Stomach (tissue), 9 donors: ENCODE data around the gene SMIM3. TPM values are rescaled to one million over a fixed set of nuclear protein-coding genes. Genes with fewer than 3 reads are reported as not detected.

Source experiments
- DNase-seq, 2 donors: peaks; one replicate each; pipeline versions ENCODE4 v3.0.0 to v3.0.0-alpha.2; 2013 to 2019
- H3K27ac ChIP-seq, 5 donors: fragments of 200-600 bp in 4 of 5; sonication (generic) in 4 of 5; one replicate each; pipeline ENCODE4 v1.5.1; 2013 to 2019; ENCODE audit warnings: mild to moderate bottlenecking in 1 of 5, moderate library complexity in 1 of 5
- H3K27me3 ChIP-seq, 3 donors: fragments of 200-600 bp; sonication (generic); one replicate each; pipeline ENCODE4 v1.5.1; 2017 to 2019; ENCODE audit warnings: mixed run types in 1 of 3
- H3K36me3 ChIP-seq, 4 donors: fragments of 200-600 bp; sonication (generic); 1 replicate in 3 of 4; 2 replicates in 1 of 4; pipeline ENCODE4 v1.5.1; 2016 to 2019
- H3K4me1 ChIP-seq, 4 donors: fragments of 200-600 bp; sonication (generic); one replicate each; pipeline ENCODE4 v1.5.1; 2016 to 2019
- H3K4me3 ChIP-seq, 4 donors: fragments of 200-600 bp; sonication (generic) in 3 of 4; one replicate each; pipeline ENCODE4 v1.5.1; 2016 to 2019; ENCODE audit warnings: mild to moderate bottlenecking in 1 of 4
- H3K9me3 ChIP-seq, 4 donors: fragments of 200-600 bp; sonication (generic); one replicate each; pipeline ENCODE4 v1.5.1; 2016 to 2019
- CTCF ChIP-seq, 7 experiments: fragments of 450-650 bp in 4 of 7; fragments of 200-600 bp in 3 of 7; sonication (generic) in 3 of 7; IDR thresholded peaks; one replicate each; pipeline ENCODE4 v1.5.1; 2016 to 2019; ENCODE audit warnings: antibody characterized with exemption in 7 of 7, control low read depth in 2 of 7, mild to moderate bottlenecking in 1 of 7
- EP300 ChIP-seq: sonication (generic); formaldehyde crosslinking; IDR thresholded peaks from one replicate; pipeline ENCODE4 v1.6.1; 2017; ENCODE audit warnings: antibody characterized with exemption
- POLR2A ChIP-seq, 4 donors: fragments of 450-650 bp; IDR thresholded peaks; one replicate each; pipeline ENCODE4 v1.6.1; 2016; ENCODE audit warnings: antibody characterized with exemption in 4 of 4, control low read depth in 2 of 4, mild to moderate bottlenecking in 1 of 4, moderate library complexity in 1 of 4
- POLR2AphosphoS5 ChIP-seq, 3 donors: sonication (generic); formaldehyde crosslinking; IDR thresholded peaks; one replicate each; pipeline ENCODE4 v1.6.1; 2016; ENCODE audit warnings: antibody characterized with exemption in 3 of 3
- WGBS, 5 donors: extraction: QIAGEN DNeasy Blood & Tissue Kit in 3 of 5; methylation state at CpG; one replicate each; pipeline versions ENCODE4 v1.1.5 to v1.1.7; 2013 to 2018; 5-methylcytosine and 5-hydroxymethylcytosine counted together
- intact Hi-C: fragments of 100-400 bp; cut with DNase I; formaldehyde crosslinking; loops from one replicate; pipeline ENCODE4 v1.15.1; 2023; ENCODE audit warnings: low total_unique reads
- polyA plus RNA-seq, 3 donors: library from polyadenylated mRNA; stranded (reverse); fragments of 200-250 nt; gene quantifications; one replicate each; pipeline ENCODE4 v1.2.3, GENCODE V29; 2013
- total RNA-seq, 5 donors: library from RNA; depleted of rRNA; stranded (reverse); fragments of >200 nt; gene quantifications; one replicate each; pipeline versions ENCODE4 v1.1.0 to v1.2.3, GENCODE V29; 2014 to 2016
- donor health status: healthy with polysubstance abuse.
- donor health status: Bipolar disorder and iron deficiency.
- donor health status: healthy.

SMIM3 gene
- total and polyA plus RNA-seq, 8 donors = 9.9 to 63.8 (median 32.0) TPM

GRCh38 chr5:150750469-150750868 lies 28.1 kb upstream of the SMIM3 start:
- H3K27ac ChIP-seq = peak overlapping the region in 2 of 5 donors; percentile 39 to 77
- TF ChIP-seq CTCF (IDR thresholded peaks at IDR 0.05) = no peak
- TF ChIP-seq POLR2A (IDR thresholded peaks at IDR 0.05) = no peak
- TF ChIP-seq POLR2AphosphoS5 (IDR thresholded peaks at IDR 0.05) = no peak
- TF ChIP-seq EP300 = no peak
- 18 to 43% (median 38%) methylated on average over 2 of the region's 2 CpGs for WGBS, 5 donors
- H3K9me3 ChIP-seq = no peaks in the 10 kb centered on the region
- H3K4me3 ChIP-seq = no peak overlapping the region
- no peak for DNase-seq
- intact Hi-C loops = no loop called here
- peaks cover 17 to 58% (median 49%) of the 10 kb centered on the region in 4 donors for H3K36me3 ChIP-seq
- no peaks in the 10 kb centered on the region for H3K27me3 ChIP-seq
- peaks cover 24 to 67% (median 50%) of the 10 kb centered on the region in 4 donors for H3K4me1 ChIP-seq

GRCh38 chr5:150751096-150751891 lies 27.3 kb upstream of the SMIM3 start:
- peaks cover 24 to 74% (median 55%) of the 10 kb centered on the region in 4 donors for H3K4me1 ChIP-seq
- H3K27ac ChIP-seq = peak overlapping the region in 4 of 5 donors; percentile 2 to 77 (median 38)
- TF ChIP-seq POLR2A (IDR thresholded peaks at IDR 0.05) = no peak
- TF ChIP-seq EP300 = no peak
- no peak for TF ChIP-seq POLR2AphosphoS5 (IDR thresholded peaks at IDR 0.05)
- no peak for TF ChIP-seq CTCF (IDR thresholded peaks at IDR 0.05)
- H3K4me3 ChIP-seq = no peak overlapping the region
- WGBS, 5 donors = 28 to 47% (median 37%) methylated on average over 3 of the region's 3 CpGs
- H3K27me3 ChIP-seq = no peaks in the 10 kb centered on the region
- DNase-seq = no peak
- no peaks in the 10 kb centered on the region for H3K9me3 ChIP-seq
- intact Hi-C loops = no loop called here
- peaks cover 17 to 67% (median 58%) of the 10 kb centered on the region in 4 donors for H3K36me3 ChIP-seq

- H3K4me3 ChIP-seq = no peak overlapping the region
Measured at GRCh38 chr5:150753463-150753862, 25.1 kb upstream of the SMIM3 start.

DNA sequence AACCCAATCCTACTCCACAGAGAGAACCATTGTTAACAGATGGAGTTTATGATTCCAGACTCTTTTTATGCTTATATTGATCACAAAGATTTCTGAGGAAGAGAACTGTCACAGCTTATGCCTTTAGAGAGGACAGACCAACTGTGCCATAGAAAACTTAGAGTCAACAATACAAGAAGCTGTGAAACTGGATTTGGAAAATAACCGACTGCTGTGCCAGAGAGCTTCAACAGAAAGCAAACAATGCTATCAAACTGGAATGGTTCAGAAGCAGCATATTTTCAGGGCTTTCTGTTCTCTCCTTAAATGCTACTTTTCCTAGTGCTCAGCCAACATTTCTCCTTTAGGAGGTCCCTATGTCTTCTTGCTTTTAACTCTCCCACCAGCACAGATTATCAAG lies 24.7 kb upstream of the SMIM3 start:
- TF ChIP-seq POLR2AphosphoS5 (IDR thresholded peaks at IDR 0.05) (no peak), POLR2A (IDR thresholded peaks at IDR 0.05) (no peak), CTCF (IDR thresholded peaks at IDR 0.05) (no peak), EP300 (no peak)
- H3K9me3 ChIP-seq = no peaks in the 10 kb centered on the region
- H3K4me1 ChIP-seq = peaks cover 32 to 90% (median 70%) of the 10 kb centered on the region in 4 donors
- peak in 1 of 2 donors; percentile 65 for DNase-seq
- intact Hi-C loops = no loop called here
- 16 to 48% (median 37%) methylated on average over 1 of the region's 1 CpG for WGBS, 5 donors
- no peaks in the 10 kb centered on the region for H3K27me3 ChIP-seq
- H3K4me3 ChIP-seq = no peak overlapping the region
- H3K36me3 ChIP-seq = peaks cover 17 to 67% (median 58%) of the 10 kb centered on the region in 4 donors
- peak overlapping the region in 4 of 5 donors; percentile 65 to 79 (median 71) for H3K27ac ChIP-seq

More at GRCh38 chr5:150753463-150753862, 25.1 kb upstream of the SMIM3 start:
- H3K36me3 ChIP-seq = peaks cover 17 to 67% (median 58%) of the 10 kb centered on the region in 4 donors
- intact Hi-C loops = no loop called here
- TF ChIP-seq EP300 (no peak), CTCF (IDR thresholded peaks at IDR 0.05) (no peak)
- no peaks in the 10 kb centered on the region for H3K9me3 ChIP-seq
- WGBS, 5 donors = 48 to 78% (median 60%) methylated on average over 5 of the region's 5 CpGs
- H3K27me3 ChIP-seq = no peaks in the 10 kb centered on the region
- peak overlapping the region in 4 of 5 donors; percentile 58 to 79 (median 71) for H3K27ac ChIP-seq
- H3K4me1 ChIP-seq = peaks cover 32 to 92% (median 70%) of the 10 kb centered on the region in 4 donors
- DNase-seq = no peak
